Measurements from ENCODE around the gene ATP5PF.

DNA sequence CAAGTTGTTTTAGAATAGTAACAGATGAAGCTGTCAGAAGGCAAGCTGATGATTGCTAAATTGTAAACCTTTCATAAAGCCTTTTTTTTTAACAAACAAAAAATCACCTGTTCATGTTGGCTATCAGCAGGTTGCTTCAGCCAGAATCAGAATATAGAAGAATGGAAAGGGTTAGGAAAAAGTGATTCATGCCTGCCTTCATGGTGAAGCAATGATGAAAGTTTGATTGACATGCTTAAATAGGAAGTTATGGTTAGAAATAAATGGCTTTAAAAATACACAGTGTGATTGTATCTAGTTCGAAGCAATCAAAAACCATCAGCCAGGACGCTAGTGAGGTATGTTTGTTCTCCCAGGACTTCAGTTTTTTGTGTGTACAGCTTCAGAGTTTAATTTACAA lies 38.0 kb upstream of the ATP5PF start:
- TF ChIP-seq POLR2A (IDR thresholded peaks at IDR 0.05) (no peak), EP300 (IDR thresholded peaks at IDR 0.05) (no peak)
- TF ChIP-seq, protein P1, sequence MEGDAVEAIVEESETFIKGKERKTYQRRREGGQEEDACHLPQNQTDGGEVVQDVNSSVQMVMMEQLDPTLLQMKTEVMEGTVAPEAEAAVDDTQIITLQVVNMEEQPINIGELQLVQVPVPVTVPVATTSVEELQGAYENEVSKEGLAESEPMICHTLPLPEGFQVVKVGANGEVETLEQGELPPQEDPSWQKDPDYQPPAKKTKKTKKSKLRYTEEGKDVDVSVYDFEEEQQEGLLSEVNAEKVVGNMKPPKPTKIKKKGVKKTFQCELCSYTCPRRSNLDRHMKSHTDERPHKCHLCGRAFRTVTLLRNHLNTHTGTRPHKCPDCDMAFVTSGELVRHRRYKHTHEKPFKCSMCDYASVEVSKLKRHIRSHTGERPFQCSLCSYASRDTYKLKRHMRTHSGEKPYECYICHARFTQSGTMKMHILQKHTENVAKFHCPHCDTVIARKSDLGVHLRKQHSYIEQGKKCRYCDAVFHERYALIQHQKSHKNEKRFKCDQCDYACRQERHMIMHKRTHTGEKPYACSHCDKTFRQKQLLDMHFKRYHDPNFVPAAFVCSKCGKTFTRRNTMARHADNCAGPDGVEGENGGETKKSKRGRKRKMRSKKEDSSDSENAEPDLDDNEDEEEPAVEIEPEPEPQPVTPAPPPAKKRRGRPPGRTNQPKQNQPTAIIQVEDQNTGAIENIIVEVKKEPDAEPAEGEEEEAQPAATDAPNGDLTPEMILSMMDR (IDR thresholded peaks at IDR 0.05): no peak

Measured in stomach (tissue), 4 donors.